Renal cortical epithelial cell (primary cell): ENCODE data around the gene EPC1. TPM values are rescaled to one million over a fixed set of nuclear protein-coding genes. Genes with fewer than 3 reads are reported as not detected.
"Not testable (repeated sequence)": the region's sequence is repeated elsewhere in the genome, so short reads cannot be mapped to it uniquely, and the experiment has no call there.

ENCODE experiments used
- DNase-seq: peaks from one replicate; pipeline ENCODE4 v3.0.0-alpha.2; 2011; ENCODE audit warnings: low read depth
- total RNA-seq: library from RNA; depleted of rRNA; stranded (reverse); fragments of >200 nt; gene quantifications from 2 replicates; pipeline ENCODE4 v1.2.3, GENCODE V29; 2014

The EPC1 gene
- total RNA-seq, 1 donor from 2014 or later = 29.5 TPM

- peak; percentile 47 for DNase-seq
These were observed 75.3 kb downstream of the EPC1 start for GRCh38 chr10:32271617-32272016.

- no peak for DNase-seq
These were observed 77.4 kb downstream of the EPC1 start for GRCh38 chr10:32269343-32270100.

DNA sequence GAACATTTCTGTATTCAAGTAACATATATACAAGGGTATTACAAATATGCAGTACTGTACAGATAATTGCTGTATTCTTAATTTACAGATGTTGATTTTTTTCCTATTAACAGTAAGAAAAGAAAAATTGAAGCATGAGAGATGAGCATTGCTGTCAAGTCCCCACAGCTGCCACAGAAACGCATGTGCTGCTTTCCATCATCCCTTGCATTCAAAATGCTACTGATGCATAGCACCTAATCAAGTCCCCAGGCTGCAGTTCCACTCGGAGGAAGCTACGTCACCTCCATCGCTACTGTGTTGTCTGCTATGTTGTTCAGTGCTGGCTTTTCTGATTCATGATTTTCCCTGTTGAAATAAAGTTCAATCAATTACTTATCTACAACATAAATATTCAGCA lies 78.2 kb downstream of the EPC1 start:
- no peak for DNase-seq

DNA sequence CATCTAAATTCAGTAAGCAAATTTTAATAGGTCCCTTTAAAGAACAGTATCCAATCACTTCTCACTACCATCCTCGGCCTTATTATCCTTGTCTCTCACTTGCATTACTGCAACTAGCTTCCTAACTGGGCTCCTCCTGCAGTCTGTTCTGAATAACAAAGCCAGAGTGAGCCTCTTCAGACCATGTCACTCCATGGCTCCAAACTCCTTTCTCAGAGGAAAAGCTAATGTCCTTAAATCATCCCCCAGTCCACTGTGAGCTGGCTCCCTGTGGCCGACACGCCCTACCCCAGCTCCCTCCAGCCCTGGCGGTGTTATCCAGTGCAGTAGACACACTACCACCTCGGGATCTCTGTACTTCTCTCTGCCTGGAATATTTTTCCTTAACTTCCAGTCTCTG lies 80.0 kb downstream of the EPC1 start:
- DNase-seq = no peak

GRCh38 chr10:32266566-32266965 lies 80.4 kb downstream of the EPC1 start:
- DNase-seq = no peak

DNA sequence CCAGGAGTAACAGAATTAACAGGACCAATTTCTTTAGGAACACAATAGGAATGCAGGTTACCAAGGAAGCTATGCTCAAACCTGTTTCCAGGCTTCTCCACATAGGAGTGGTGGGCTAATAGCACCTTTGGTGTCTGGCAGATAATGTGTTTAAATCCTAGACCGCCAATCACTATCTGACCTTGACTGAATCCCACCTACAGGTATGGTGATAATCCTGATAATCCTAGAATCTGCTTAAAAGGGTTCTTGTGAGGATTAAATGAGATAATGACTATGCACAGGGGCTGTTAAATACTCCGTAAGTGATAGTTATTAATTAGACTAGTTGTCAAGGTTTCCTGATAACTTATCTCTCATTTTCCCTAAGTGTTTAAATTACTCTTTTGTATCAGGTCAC lies 81.2 kb downstream of the EPC1 start:
- no peak for DNase-seq

GRCh38 chr10:32263300-32263699 lies 83.7 kb downstream of the EPC1 start:
- DNase-seq = peak; percentile 6

DNA sequence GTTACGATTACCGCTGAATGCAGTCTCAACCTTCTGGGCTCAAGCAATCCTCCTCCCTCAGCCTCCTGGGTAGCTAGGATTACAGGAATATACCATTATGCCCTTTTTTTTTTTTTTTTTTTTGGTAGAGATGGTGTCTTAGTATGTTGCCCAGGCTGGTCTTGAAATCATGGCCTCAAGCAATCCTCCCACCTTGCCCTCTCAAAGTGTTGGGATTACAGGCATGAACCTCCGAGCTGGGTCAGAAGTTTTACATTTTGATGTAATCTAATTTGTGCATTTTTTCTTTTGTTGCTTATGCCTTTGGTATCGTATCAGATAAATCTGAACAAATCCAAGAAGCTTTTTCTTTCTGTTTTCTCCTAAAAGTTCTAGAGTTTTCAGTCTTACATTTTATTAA lies 87.4 kb downstream of the EPC1 start:
- no peak for DNase-seq

GRCh38 chr10:32256613-32257437 lies 90.1 kb downstream of the EPC1 start:
- peak; percentile 45 for DNase-seq

DNA sequence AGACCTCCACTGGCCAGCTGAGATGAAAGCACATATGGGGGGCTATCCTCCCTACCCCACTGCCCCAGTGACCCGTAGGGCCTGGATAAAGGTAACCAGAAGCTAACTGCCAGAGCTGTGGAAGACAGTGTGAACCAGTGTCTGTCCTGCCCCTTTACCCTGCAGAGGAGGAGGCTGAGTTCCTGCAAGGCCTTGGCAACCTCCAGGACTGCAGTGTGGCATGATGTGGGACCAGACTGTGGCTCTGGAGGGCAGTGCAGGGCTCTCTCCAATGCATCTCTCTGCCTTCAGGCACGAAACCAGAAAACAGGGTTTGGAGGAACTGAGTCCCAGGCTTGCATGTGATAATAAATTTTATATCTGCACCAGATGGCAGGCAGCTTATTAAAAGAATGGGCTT lies 93.1 kb downstream of the EPC1 start:
- DNase-seq = no peak

DNA sequence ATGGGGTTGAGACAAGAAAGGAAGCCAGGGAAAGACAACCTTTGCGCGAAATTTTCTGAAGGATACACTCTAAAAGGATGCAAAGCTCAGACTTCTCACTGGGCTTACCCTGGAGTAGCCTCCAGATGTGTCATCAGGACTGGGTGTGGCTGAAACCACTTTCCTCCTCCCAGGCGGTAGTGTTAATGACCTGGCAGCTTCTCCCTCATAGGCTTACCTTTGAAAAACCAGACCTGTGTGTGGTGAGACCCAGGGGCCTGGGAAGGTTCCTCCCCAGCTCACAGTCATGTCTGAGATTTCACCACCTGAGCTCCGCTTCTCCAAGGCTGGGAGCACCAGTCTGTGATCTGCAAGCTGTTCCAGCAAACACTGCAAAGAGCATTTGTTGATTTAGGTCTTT lies 93.7 kb downstream of the EPC1 start:
- DNase-seq = peak; percentile 43

- DNase-seq = not testable (repeated sequence)
These were observed 96.5 kb downstream of the EPC1 start for GRCh38 chr10:32250489-32250888.

GRCh38 chr10:32246685-32247084 lies 100.3 kb downstream of the EPC1 start:
- DNase-seq = no peak

GRCh38 chr10:32245760-32246159 lies 101.2 kb downstream of the EPC1 start:
- DNase-seq = no peak

- no peak for DNase-seq
These were observed 102.3 kb downstream of the EPC1 start for GRCh38 chr10:32244421-32245207.

- no peak for DNase-seq
These were observed 102.9 kb downstream of the EPC1 start for GRCh38 chr10:32244011-32244410.

- DNase-seq = no peak
These were observed 105.0 kb downstream of the EPC1 start for GRCh38 chr10:32241946-32242345.

DNA sequence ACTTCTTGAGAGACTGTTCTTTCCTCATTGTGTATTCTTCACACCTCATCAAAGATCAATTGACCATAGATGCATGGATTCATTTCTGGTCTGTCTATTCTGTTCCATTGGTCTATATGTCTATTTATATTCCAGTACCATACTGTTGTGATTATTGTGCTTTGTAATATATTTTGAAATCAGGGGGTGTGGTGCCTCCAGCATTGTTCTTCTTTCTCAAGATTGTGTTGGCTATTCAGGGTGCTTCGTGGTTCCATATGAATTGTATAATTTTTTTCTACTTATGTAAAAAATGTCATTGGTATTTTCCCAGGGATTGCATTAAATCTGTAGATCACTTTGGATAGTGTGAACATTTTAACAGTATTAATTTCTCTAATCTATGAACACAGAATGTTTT lies 106.5 kb downstream of the EPC1 start:
- no peak for DNase-seq

- peak; percentile 48 for DNase-seq
These were observed 107.2 kb downstream of the EPC1 start for GRCh38 chr10:32239769-32240168.

- DNase-seq = peak; percentile 32
These were observed 109.2 kb downstream of the EPC1 start for GRCh38 chr10:32237644-32238345.

GRCh38 chr10:32234471-32234870 lies 112.5 kb downstream of the EPC1 start:
- DNase-seq = no peak

DNA sequence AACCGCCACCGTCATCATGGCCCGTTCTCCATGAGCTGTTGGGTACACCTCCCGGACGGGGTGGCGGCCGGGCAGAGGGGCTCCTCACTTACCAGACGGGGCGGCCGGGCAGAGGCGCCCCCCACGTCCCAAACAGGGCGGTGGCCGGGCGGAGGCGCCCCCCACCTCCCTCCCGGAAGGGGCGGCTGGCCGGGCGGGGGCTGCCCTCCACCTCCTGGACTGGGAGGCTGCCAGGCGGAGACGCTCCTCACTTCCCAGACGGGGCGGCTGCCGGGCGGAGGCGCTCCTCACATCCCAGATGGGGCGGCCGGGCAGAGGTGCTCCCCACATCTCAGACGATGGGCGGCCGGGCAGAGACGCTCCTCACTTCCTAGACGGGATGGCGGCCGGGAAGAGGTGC lies 113.6 kb downstream of the EPC1 start:
- DNase-seq = not testable (repeated sequence)
